ENCODE measurements around the gene VARS2.
A peak's percentile ranks its signal among the peaks of the same experiment; 100 is the strongest.

Gene VARS2

DNA sequence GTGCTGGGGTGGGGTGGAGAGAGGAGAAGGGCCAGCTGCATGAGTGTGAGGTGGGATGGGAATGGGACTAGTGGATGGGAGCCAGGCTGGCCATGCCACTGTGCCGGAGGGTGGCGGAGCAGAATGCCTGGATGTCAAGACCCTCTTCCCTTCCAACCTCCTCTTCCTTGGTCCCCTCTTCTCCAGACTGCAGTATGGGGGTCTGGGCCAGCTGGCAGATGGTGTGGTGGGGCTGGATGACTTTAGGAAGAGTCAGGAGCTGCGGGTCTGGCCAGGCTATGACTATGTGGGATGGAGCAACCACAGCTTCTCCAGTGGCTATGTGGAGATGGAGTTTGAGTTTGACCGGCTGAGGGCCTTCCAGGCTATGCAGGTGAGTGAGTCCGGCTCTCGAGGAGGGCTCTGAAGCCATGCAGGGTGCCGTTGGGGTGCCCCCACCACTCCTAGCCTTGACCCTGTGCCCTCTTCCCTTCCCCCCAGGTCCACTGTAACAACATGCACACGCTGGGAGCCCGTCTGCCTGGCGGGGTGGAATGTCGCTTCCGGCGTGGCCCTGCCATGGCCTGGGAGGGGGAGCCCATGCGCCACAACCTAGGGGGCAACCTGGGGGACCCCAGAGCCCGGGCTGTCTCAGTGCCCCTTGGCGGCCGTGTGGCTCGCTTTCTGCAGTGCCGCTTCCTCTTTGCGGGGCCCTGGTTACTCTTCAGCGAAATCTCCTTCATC lies 22.1 kb upstream of the VARS2 start:
- TF ChIP-seq, protein P1, sequence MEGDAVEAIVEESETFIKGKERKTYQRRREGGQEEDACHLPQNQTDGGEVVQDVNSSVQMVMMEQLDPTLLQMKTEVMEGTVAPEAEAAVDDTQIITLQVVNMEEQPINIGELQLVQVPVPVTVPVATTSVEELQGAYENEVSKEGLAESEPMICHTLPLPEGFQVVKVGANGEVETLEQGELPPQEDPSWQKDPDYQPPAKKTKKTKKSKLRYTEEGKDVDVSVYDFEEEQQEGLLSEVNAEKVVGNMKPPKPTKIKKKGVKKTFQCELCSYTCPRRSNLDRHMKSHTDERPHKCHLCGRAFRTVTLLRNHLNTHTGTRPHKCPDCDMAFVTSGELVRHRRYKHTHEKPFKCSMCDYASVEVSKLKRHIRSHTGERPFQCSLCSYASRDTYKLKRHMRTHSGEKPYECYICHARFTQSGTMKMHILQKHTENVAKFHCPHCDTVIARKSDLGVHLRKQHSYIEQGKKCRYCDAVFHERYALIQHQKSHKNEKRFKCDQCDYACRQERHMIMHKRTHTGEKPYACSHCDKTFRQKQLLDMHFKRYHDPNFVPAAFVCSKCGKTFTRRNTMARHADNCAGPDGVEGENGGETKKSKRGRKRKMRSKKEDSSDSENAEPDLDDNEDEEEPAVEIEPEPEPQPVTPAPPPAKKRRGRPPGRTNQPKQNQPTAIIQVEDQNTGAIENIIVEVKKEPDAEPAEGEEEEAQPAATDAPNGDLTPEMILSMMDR (IDR thresholded peaks at IDR 0.05) = no peak
- no peak overlapping the region for H3K4me3 Mint-ChIP-seq
- H3K36me3 Mint-ChIP-seq (ENCODE audit: low read depth) = peaks cover 52% of the 10 kb centered on the region

DNA sequence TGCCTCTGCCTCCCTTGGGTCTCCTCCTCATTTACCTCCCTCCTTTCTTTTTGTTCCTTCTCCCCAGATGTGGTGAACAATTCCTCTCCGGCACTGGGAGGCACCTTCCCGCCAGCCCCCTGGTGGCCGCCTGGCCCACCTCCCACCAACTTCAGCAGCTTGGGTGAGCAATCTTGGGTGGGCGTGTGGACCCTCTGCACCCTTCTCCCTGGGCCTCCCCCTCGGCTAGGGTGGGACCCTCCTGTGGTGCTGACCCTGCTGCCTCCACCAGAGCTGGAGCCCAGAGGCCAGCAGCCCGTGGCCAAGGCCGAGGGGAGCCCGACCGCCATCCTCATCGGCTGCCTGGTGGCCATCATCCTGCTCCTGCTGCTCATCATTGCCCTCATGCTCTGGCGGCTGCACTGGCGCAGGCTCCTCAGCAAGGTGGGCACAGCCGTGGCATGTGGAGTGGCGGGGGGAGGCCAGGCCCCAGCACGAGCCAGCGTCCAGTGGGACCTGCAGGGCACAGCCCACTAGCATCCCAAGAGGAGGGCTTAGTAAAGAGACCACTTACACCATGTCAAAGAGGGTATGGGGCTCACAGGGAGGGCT lies 20.9 kb upstream of the VARS2 start:
- Mint-ChIP-seq H3K4me3 (no peak overlapping the region), H3K36me3 (ENCODE audit: low read depth) (peaks cover 56% of the 10 kb centered on the region), H3K27ac (no peak overlapping the region), H3K9me3 (no peaks in the 10 kb centered on the region), H3K4me1 (peaks cover 29% of the 10 kb centered on the region), H3K27me3 (ENCODE audit: low read depth, poor library complexity) (no peaks in the 10 kb centered on the region)
- DNase-seq = no peak
- TF ChIP-seq, protein P1 (IDR thresholded peaks at IDR 0.05) = no peak

More for the DNA sequence above, 22.1 kb upstream of the VARS2 start:
- DNase-seq = no peak
- Mint-ChIP-seq H3K9me3 (no peaks in the 10 kb centered on the region), H3K27me3 (ENCODE audit: low read depth, poor library complexity) (no peaks in the 10 kb centered on the region), H3K27ac (no peak overlapping the region), H3K4me1 (peaks cover 40% of the 10 kb centered on the region)

DNA sequence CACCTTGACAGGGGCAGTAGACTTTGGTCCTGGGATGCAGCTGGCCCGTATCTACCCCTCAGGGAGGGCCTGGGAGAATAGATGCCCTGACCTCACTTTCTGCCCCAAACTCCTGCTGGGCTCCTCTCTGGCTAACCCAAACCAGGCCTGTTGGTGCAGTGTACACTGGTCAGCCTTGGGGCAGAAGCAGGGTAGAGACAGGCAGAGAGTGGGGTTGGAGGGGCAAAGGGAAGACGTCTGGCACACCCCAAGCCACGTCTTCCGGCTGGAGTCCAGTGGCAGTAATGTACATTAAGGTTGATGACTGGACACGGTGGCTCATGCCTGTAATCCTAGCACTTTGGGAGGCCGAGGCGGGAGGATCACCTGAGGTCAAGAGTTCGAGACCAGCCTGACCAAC lies 20.4 kb upstream of the VARS2 start:
- peaks cover 24% of the 10 kb centered on the region for H3K4me1 Mint-ChIP-seq
- no peak overlapping the region for H3K4me3 Mint-ChIP-seq
- H3K27ac Mint-ChIP-seq = no peak overlapping the region
- no peaks in the 10 kb centered on the region for H3K9me3 Mint-ChIP-seq
- DNase-seq = no peak
- peaks cover 58% of the 10 kb centered on the region for H3K36me3 Mint-ChIP-seq (ENCODE audit: low read depth)
- TF ChIP-seq, protein P1 (IDR thresholded peaks at IDR 0.05) = no peak
- H3K27me3 Mint-ChIP-seq (ENCODE audit: low read depth, poor library complexity) = no peaks in the 10 kb centered on the region

DNA sequence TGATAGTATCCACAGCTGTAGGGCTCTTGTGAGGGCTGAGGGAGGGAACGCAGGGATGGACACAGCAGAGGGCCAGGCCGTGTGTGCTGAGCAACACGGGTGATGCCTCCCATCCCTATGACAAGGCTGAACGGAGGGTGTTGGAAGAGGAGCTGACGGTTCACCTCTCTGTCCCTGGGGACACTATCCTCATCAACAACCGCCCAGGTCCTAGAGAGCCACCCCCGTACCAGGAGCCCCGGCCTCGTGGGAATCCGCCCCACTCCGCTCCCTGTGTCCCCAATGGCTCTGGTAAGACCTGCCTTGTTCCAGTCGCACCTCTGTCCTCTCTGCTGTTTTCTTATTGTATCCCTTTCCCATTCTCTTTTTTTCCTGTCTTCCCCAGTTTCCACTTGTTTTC lies 19.7 kb upstream of the VARS2 start:
- no peak for DNase-seq
- TF ChIP-seq, protein P1 (IDR thresholded peaks at IDR 0.05) = no peak
- peaks cover 53% of the 10 kb centered on the region for H3K36me3 Mint-ChIP-seq (ENCODE audit: low read depth)
- H3K27me3 Mint-ChIP-seq (ENCODE audit: low read depth, poor library complexity) = no peaks in the 10 kb centered on the region
- peaks cover 22% of the 10 kb centered on the region for H3K4me1 Mint-ChIP-seq
- H3K4me3 Mint-ChIP-seq = no peak overlapping the region
- H3K9me3 Mint-ChIP-seq = no peaks in the 10 kb centered on the region
- H3K27ac Mint-ChIP-seq = no peak overlapping the region

DNA sequence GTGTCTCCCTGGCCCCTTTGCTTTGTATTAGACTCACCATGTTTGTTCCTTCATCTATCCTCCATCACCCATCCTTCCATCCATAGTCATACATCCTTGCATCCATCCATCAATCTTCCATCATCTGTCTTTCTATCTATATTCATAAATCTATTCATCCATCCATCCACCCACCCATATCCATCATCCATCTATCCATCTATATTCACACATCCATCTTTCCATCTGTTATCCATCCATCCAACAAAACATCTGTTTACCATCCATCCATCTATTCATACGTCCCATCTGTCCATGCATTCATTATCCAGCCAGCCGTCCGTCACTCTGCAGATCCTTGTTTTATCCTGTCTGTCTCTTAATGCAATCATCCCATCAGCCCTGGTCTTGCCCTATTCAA lies 19.1 kb upstream of the VARS2 start:
- DNase-seq = no peak
- TF ChIP-seq, protein P1 (IDR thresholded peaks at IDR 0.05) = no peak
- no peaks in the 10 kb centered on the region for H3K27me3 Mint-ChIP-seq (ENCODE audit: low read depth, poor library complexity)
- peaks cover 18% of the 10 kb centered on the region for H3K4me1 Mint-ChIP-seq
- H3K36me3 Mint-ChIP-seq (ENCODE audit: low read depth) = peaks cover 52% of the 10 kb centered on the region
- H3K27ac Mint-ChIP-seq = peak overlapping the region; percentile 17
- H3K9me3 Mint-ChIP-seq = no peaks in the 10 kb centered on the region
- H3K4me3 Mint-ChIP-seq = no peak overlapping the region

DNA sequence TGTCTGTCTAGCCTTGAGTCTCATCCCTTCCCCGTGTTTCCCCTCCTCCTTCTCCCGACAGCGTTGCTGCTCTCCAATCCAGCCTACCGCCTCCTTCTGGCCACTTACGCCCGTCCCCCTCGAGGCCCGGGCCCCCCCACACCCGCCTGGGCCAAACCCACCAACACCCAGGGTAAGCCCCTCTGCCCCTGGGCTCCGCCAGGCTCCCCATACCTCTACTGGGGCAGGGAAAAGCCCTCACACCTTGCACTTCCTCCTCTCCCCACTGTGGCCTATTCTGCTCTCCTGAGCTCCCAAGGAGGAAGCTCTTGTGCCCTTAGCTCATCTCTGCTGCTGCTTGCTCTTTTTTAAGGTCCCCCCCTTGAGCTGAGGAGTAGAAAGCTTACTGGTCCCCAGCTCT lies 18.7 kb upstream of the VARS2 start:
- Mint-ChIP-seq H3K4me1 (peaks cover 14% of the 10 kb centered on the region), H3K27me3 (ENCODE audit: low read depth, poor library complexity) (no peaks in the 10 kb centered on the region), H3K36me3 (ENCODE audit: low read depth) (peaks cover 52% of the 10 kb centered on the region), H3K4me3 (no peak overlapping the region), H3K9me3 (no peaks in the 10 kb centered on the region), H3K27ac (no peak overlapping the region)
- TF ChIP-seq, protein P1 (IDR thresholded peaks at IDR 0.05) = no peak
- DNase-seq = no peak

Measured in nephron progenitor cell (in vitro differentiated cells).